ENCODE data around the gene GPR143.

- no peak for TF ChIP-seq CTCF (conservative IDR thresholded peaks at IDR 0.05; ENCODE audit: low read length)
- no peak for TF ChIP-seq EZH2phosphoT487 (IDR thresholded peaks at IDR 0.05; ENCODE audit: borderline replicate concordance, low read depth, low read length)
Measured at GRCh38 chrX:9781941-9782340, 16.3 kb upstream of the GPR143 start.
